GM21619 (cell line): Measurements from ENCODE around the gene LTB4R.
"Not testable (repeated sequence)": the region's sequence is repeated elsewhere in the genome, so short reads cannot be mapped to it uniquely, and the experiment has no call there.

Source experiments
- ATAC-seq: cut with Tn5 transposase; IDR thresholded peaks from one replicate; pipeline ENCODE4 v1.9.1; 2021; ENCODE audit not compliant: unreplicated experiment

The LTB4R gene

GRCh38 chr14:24338843-24339242 is 27.5 kb downstream of the LTB4R start:
- ATAC-seq: no peak

- peak; percentile 85 for ATAC-seq
Measured at GRCh38 chr14:24339284-24340151, 28.2 kb downstream of the LTB4R start, which contains the start of gene RIPK3. Gene RIPK3 (minus strand): TSS chr14:24339991. CDS start chr14:24339826, 165 bp downstream.

GRCh38 chr14:24340606-24341005 is 29.3 kb downstream of the LTB4R start:
- no peak for ATAC-seq

GRCh38 chr14:24342889-24343288 is 31.6 kb downstream of the LTB4R start:
- no peak for ATAC-seq

GRCh38 chr14:24343795-24344660 is 32.7 kb downstream of the LTB4R start:
- no peak for ATAC-seq

GRCh38 chr14:24347134-24347533 is 35.8 kb downstream of the LTB4R start:
- no peak for ATAC-seq

GRCh38 chr14:24348186-24348585 is 36.9 kb downstream of the LTB4R start:
- ATAC-seq: no peak

GRCh38 chr14:24349742-24350141 is 38.4 kb downstream of the LTB4R start:
- ATAC-seq: no peak

GRCh38 chr14:24351517-24351916 is 40.2 kb downstream of the LTB4R start:
- no peak for ATAC-seq

GRCh38 chr14:24353559-24354481 is 42.5 kb downstream of the LTB4R start:
- ATAC-seq: no peak

GRCh38 chr14:24354482-24354825 is 43.2 kb downstream of the LTB4R start:
- ATAC-seq: not testable (repeated sequence)

- ATAC-seq: no peak
Measured at GRCh38 chr14:24355009-24355408, 43.7 kb downstream of the LTB4R start.

GRCh38 chr14:24356208-24356607 is 44.9 kb downstream of the LTB4R start:
- ATAC-seq: no peak

GRCh38 chr14:24360281-24360680 is 49.0 kb downstream of the LTB4R start:
- ATAC-seq: no peak

- ATAC-seq: no peak
Measured at GRCh38 chr14:24361326-24361725, 50.0 kb downstream of the LTB4R start.

GRCh38 chr14:24362241-24362960 is 51.1 kb downstream of the LTB4R start:
- ATAC-seq: no peak

GRCh38 chr14:24363401-24363800 is 52.1 kb downstream of the LTB4R start:
- ATAC-seq: no peak

- no peak for ATAC-seq
Measured at GRCh38 chr14:24364841-24365240, 53.5 kb downstream of the LTB4R start.

- peak; percentile 45 for ATAC-seq
Measured at GRCh38 chr14:24365600-24366412, 54.5 kb downstream of the LTB4R start.

- ATAC-seq: peak; percentile 50
Measured at GRCh38 chr14:24366413-24366720, 55.1 kb downstream of the LTB4R start.
